ENCODE measurements around the gene KLHL41.

GRCh38 chr2:169510496-169510895 is 994 bp downstream of the KLHL41 start:
- no peak for TF ChIP-seq CTCF (conservative IDR thresholded peaks at IDR 0.05; ENCODE audit: low read depth, low read length)
- TF ChIP-seq EZH2 (IDR thresholded peaks at IDR 0.05; ENCODE audit: low read length, unreplicated experiment) = no peak
